NCI-H1436 (cell line): Measurements from ENCODE around the gene SCG5.

Source experiments
- DNase-seq: peaks from one replicate; lab custom pipeline; 2025; lab: John Stamatoyannopoulos, UW

The SCG5 gene

GRCh38 chr15:32691689-32692038 is 50.2 kb downstream of the SCG5 start:
- no peak for DNase-seq

- no peak for DNase-seq
These were observed 50.8 kb downstream of the SCG5 start for GRCh38 chr15:32692286-32692685.

DNA sequence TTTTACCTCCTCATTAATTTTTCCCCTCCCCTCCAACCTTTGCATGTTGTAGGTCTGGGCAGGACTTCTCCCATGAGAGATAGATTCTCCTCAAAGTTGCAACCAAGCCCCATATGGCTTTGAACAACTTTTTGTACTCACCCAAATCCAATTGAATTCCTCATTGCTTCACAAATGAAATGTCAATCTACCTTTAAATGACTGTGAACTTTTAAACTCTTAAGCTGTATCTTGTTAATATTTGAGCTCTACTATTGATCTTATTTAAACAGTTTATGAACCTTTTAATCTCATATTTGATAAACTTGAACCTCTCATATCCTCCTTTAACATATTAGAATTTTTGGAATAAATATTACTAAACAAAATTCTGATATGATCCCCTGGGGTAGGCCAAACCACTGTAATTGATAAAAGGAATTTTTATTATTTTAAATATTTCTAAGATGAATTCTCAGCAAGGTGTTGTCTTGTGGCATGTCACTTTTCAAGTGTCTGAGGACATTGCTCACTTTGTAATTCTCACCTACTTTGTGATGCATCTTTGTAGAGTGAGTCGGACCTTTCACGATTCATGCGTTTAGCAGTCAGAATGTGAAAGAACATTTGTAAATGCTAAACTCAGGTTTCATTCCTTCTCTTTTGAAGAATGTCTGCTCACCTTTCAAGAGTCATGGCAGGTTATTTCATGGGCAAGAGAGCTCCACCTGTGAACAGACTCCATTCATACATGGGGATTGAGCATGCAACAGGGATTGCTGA is 52.9 kb downstream of the SCG5 start:
- DNase-seq, result no peak

- no peak for DNase-seq
These were observed 57.4 kb downstream of the SCG5 start for GRCh38 chr15:32698773-32699390.

DNA sequence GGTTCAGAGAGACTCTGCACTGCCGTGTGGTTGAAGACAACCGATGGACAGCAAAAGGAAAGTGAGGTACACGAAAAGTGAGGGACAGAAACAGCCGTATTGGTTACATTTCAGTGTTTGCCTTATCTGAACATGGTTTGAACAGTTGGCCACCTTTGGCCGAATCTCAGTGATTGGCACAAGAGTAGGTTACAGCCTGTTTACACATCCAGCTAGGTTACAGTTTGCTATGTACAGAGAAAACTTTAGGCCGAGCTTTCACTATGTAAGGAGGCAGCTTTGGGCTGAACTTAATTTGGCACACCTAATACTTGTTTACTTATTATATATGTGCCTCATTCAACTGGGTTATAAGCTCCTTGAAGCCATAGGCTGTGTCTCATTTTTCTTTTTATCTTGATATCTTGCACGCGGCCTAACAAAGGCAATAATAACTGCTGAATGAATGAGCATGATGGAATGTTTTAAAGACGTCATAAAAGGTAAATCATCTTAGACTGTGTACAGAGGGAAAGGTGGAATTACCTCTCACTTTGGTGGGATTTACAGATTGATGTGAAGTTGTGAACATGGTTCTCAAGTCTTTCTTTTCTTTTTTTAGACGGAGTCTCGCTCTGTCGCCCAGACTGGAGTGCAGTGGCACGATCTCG is 59.1 kb downstream of the SCG5 start:
- no peak for DNase-seq

GRCh38 chr15:32701863-32702262 is 60.4 kb downstream of the SCG5 start:
- no peak for DNase-seq

GRCh38 chr15:32704395-32704981 is 63.0 kb downstream of the SCG5 start:
- no peak for DNase-seq

- no peak for DNase-seq
These were observed 63.9 kb downstream of the SCG5 start for GRCh38 chr15:32705446-32705845.

GRCh38 chr15:32706704-32707103 is 65.2 kb downstream of the SCG5 start:
- no peak for DNase-seq

DNA sequence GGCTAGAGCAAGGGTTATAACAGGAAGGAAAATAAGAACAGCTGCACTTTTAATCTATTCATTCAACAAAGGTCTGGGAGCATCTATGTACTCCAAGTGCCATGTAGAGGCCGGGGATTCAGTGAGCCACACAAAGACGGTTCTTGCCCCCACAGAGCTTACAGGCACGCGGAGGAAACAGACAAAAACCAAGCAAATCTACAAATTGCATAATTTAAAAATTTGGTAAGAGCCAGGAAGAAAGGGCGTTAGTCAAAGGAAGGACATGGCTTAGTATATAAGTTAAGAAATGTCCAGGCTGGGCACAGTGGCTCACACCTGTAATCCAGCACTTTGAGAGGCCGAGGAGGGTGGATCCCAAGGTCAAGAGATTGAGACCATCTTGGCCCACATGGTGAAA is 65.9 kb downstream of the SCG5 start:
- no peak for DNase-seq

DNA sequence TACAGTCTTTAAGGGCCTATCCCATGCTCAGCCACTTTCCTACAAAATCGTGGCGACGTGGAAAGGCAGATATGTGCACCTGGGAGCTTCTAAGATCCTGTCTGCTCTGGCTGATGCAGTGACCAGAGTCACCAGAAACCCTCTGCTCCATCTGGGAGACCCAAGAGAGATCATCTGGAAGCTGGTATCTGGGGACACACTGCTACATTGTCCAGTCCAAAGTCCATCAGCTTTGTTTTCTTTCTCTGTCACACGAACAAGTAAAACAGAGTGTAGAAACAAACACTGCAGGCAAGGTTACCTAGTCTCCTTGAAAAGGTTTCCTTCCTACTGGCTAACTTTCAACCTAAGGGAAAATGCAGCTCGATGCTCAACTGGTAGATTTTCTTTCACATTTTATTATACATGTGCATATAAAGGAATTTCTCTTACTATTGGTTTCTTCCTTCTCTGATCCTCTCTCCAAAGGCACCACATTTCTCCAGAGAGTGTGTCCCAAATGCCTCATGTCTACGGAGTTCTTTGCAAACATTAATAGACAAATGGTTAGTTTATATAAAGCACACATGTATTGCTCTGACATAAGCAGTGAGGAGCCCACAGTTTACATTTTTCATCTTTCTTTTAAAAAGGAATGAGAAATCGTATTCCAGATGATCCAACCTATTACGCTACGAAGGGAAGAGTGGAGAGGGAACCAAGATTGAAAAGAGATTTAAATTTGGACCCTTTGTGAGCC is 68.0 kb downstream of the SCG5 start:
- no peak for DNase-seq

DNA sequence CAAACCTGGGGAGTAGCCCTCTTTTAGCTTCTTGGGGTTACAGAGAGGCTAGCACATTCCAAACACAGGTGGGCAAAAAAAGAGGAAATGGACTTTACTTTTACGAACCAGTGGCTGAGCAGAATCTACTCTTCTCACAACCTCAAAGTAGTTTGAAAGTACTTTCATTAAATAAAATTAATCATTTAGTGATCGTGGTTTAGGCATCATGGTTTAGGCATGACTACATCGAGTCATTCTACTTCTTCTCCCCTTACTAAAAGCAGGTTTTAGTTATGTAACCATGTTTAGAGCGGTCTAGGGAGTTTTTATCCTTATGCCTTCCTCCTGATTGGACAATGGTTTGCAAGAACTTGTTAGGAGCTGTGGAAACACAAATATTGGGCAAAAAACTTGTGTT is 73.8 kb downstream of the SCG5 start:
- no peak for DNase-seq

GRCh38 chr15:32716216-32716914 is 74.9 kb downstream of the SCG5 start:
- no peak for DNase-seq

DNA sequence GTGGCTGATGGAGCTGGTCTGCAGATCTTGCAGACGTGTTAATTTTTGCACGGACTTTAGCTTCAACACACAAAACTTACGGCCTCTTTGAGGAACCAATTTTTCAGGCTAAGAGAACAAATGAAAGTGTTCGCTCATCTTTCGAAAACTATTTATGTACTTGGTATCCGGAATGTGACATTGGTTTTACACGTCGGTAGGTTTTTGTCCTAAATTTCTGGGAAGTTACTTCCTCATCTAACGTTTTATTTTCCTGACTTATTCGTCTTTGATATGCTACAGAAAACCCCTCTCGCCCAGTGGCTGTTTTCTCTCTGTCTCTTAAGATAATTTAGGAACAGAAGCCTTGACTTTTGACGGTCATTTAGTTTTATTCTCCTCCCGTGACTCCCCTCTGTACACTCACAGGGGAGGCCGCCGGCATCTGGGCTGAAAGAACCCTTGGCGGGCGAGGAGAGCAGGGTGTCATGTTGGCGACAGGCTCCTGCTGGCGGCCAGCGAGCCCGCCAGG is 75.5 kb downstream of the SCG5 start:
- DNase-seq, result no peak

- DNase-seq, result peak; percentile 60
These were observed 76.1 kb downstream of the SCG5 start, which contains the start of gene GREM1 for GRCh38 chr15:32717426-32718226. Gene GREM1 (plus strand): TSS chr15:32718004. CDS start chr15:32730691, 12,687 bp downstream.

DNA sequence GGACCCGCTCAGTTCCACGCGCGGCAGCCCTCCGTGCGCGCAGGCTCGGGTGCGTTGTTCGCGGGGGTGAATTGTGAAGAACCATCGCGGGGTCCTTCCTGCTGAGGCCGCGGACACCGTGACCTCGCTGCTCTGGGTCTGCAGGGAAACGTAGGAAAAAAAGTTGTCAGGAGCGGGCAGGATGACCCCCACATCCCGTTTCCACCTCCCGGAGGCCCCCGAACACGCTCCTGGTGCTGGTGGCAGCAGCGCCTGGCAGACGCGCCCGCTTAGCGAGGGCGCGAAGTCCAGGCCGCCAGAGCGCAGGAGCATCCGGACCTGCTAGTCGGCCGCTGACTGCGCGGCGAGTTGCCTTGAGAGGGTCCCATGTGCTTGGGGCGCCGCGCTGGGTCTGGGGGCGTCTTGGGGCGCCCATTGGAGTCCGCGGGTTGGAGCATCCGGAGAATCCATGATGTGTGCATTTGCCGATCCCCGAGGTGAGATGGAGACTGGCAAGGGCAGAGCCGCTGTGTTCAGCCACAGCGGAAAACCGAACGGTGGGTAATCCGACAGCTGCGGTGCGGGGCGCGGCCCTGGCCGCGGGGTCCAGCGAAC is 76.8 kb downstream of the SCG5 start:
- no peak for DNase-seq

GRCh38 chr15:32718821-32719716 is 77.6 kb downstream of the SCG5 start:
- DNase-seq, result no peak

DNA sequence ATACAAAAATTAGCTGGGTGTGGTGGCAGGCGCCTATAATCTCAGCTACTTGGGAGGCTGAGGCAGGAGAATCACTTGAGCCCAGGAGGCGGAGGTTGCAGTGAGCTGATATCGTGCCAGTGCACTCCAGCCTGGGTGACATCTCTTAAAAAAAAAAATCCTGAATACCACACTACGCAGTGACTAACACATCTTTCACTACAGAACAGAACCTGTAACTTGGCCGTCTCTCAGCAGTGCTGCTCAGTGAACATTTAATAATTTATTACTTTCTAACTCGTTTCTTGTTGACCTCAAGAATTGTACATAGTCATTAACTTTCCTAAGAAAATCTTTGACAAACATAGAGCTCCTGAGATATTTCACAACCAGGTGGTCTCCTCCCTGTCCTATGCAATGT is 80.1 kb downstream of the SCG5 start:
- DNase-seq, result no peak

DNA sequence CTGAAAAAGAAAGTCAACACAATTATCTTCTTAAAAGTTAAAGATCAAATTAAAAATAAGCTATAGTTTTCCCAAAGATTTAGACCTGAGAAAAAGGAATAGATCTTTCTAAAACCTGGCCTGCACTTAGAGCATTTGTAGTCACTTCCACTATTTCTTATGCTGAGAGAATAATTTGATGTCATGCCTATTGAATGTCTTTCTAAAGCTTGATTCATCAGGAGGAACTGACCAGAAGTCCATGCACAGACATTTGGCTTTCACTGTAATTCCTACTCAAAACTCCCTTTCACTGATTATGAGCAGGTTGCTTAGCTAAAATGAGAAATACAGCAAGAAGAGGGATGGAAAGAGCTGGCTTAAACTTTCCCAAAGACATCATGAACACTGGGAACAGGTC is 80.6 kb downstream of the SCG5 start:
- no peak for DNase-seq
